Smooth muscle cell (in vitro differentiated cells): Measurements from ENCODE around the gene REELD1. TPM values are rescaled to one million over a fixed set of nuclear protein-coding genes. Genes with fewer than 3 reads are reported as not detected.

Experiments
- DNase-seq: peaks from one replicate; lab custom pipeline; 2025; ENCODE audit not compliant: unreplicated experiment; lab: John Stamatoyannopoulos, UW
- H2AFZ ChIP-seq: fragments of 200-600 bp; sonication (generic); 2 replicates; pipeline ENCODE4 v1.6.0; 2016; ENCODE audit warnings: antibody characterized with exemption, low read depth, mild to moderate bottlenecking
- H3F3A ChIP-seq: fragments of 200-600 bp; sonication (generic); 2 replicates; pipeline ENCODE4 v1.6.0; 2017; ENCODE audit warnings: antibody characterized with exemption, low read depth
- H3K27ac ChIP-seq: fragments of 200-600 bp; sonication (generic); 2 replicates; pipeline ENCODE4 v1.5.1; 2016; ENCODE audit warnings: low read depth, mild to moderate bottlenecking
- H3K27me3 ChIP-seq: fragments of 200-600 bp; sonication (generic); 2 replicates; pipeline ENCODE4 v1.6.1; 2016; ENCODE audit warnings: low read depth, mild to moderate bottlenecking
- H3K36me3 ChIP-seq: fragments of 200-600 bp; sonication (generic); 2 replicates; pipeline ENCODE4 v1.5.1; 2016; ENCODE audit warnings: low read depth
- H3K4me1 ChIP-seq: fragments of 200-600 bp; sonication (generic); 2 replicates; pipeline ENCODE4 v1.5.1; 2016; ENCODE audit warnings: low read depth
- H3K4me2 ChIP-seq: fragments of 200-600 bp; sonication (generic); 2 replicates; pipeline ENCODE4 v1.6.0; 2016; ENCODE audit warnings: mild to moderate bottlenecking
- H3K4me3 ChIP-seq: fragments of 200-600 bp; sonication (generic); 2 replicates; pipeline ENCODE4 v1.5.1; 2016; ENCODE audit warnings: mild to moderate bottlenecking
- H3K79me2 ChIP-seq: fragments of 200-600 bp; sonication (generic); 2 replicates; pipeline ENCODE4 v1.6.0; 2016; ENCODE audit warnings: low read depth, mild to moderate bottlenecking
- H3K9ac ChIP-seq: fragments of 200-600 bp; sonication (generic); 2 replicates; pipeline ENCODE4 v1.6.0; 2016; ENCODE audit warnings: low read depth
- H3K9me3 ChIP-seq: fragments of 200-600 bp; sonication (generic); replicated peaks from 2 replicates; pipeline ENCODE4 v1.5.1; 2016; ENCODE audit warnings: low read depth
- H4K20me1 ChIP-seq: fragments of 200-600 bp; sonication (generic); 2 replicates; pipeline ENCODE4 v1.6.0; 2016; ENCODE audit warnings: low read depth
- WGBS: methylation state at CpG from one replicate; pipeline ENCODE4 v1.1.7; 2016; ENCODE audit warnings: low lambda C conversion rate; 5-methylcytosine and 5-hydroxymethylcytosine counted together
- polyA plus RNA-seq: library from polyadenylated mRNA; unstranded; fragments of >200 nt; fragmentation: Nextera tagmentation; extraction: Ambion mirVana; gene quantifications from 2 replicates; pipeline ENCODE4 v1.2.1, GENCODE V29; 2016
- total RNA-seq: library from RNA; depleted of rRNA; stranded (reverse); fragments of >200 nt; gene quantifications from 2 replicates; pipeline ENCODE4 v1.2.3, GENCODE V29; 2014
- TF ChIP-seq, protein P1 (sequence below): fragments of 200-600 bp; sonication (generic); IDR thresholded peaks from 2 replicates; pipeline ENCODE4 v1.5.1; 2017; ENCODE audit warnings: borderline replicate concordance, mild to moderate bottlenecking, antibody characterized with exemption; ENCODE audit not compliant: insufficient read depth, poor library complexity, severe bottlenecking

Gene REELD1
- total and polyA plus RNA-seq, 2 experiments from 2014 or later = not detected

GRCh38 chr4:146271466-146271865, 57.1 kb downstream of the REELD1 start:
- Histone ChIP-seq H3K27me3 (no peaks in the 10 kb centered on the region), H3K4me3 (no peak overlapping the region), H3K27ac (no peak overlapping the region), H4K20me1 (no peaks in the 10 kb centered on the region), H3F3A (no peaks in the 10 kb centered on the region), H3K9ac (no peak overlapping the region), H2AFZ (no peak overlapping the region), H3K4me1 (no peaks in the 10 kb centered on the region), H3K36me3 (no peaks in the 10 kb centered on the region), H3K4me2 (no peak overlapping the region), H3K79me2 (no peaks in the 10 kb centered on the region), H3K9me3 (no peaks in the 10 kb centered on the region)
- TF ChIP-seq, protein P1, sequence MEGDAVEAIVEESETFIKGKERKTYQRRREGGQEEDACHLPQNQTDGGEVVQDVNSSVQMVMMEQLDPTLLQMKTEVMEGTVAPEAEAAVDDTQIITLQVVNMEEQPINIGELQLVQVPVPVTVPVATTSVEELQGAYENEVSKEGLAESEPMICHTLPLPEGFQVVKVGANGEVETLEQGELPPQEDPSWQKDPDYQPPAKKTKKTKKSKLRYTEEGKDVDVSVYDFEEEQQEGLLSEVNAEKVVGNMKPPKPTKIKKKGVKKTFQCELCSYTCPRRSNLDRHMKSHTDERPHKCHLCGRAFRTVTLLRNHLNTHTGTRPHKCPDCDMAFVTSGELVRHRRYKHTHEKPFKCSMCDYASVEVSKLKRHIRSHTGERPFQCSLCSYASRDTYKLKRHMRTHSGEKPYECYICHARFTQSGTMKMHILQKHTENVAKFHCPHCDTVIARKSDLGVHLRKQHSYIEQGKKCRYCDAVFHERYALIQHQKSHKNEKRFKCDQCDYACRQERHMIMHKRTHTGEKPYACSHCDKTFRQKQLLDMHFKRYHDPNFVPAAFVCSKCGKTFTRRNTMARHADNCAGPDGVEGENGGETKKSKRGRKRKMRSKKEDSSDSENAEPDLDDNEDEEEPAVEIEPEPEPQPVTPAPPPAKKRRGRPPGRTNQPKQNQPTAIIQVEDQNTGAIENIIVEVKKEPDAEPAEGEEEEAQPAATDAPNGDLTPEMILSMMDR = no peak
- DNase-seq = no peak
- 92% methylated on average over 3 of the region's 3 CpGs for WGBS

GRCh38 chr4:146273204-146273901, 59.0 kb downstream of the REELD1 start:
- no peaks in the 10 kb centered on the region for H4K20me1 ChIP-seq
- H3K36me3 ChIP-seq = no peaks in the 10 kb centered on the region
- no peak overlapping the region for H2AFZ ChIP-seq
- no peak overlapping the region for H3K4me2 ChIP-seq
- H3K27me3 ChIP-seq = no peaks in the 10 kb centered on the region
- WGBS = 92% methylated on average over 5 of the region's 5 CpGs
- H3K79me2 ChIP-seq = no peaks in the 10 kb centered on the region
- DNase-seq = no peak
- TF ChIP-seq, protein P1 = no peak
- H3K4me1 ChIP-seq = no peaks in the 10 kb centered on the region
- H3K9ac ChIP-seq = no peak overlapping the region
- no peaks in the 10 kb centered on the region for H3F3A ChIP-seq
- H3K4me3 ChIP-seq = no peak overlapping the region
- H3K27ac ChIP-seq = no peak overlapping the region
- no peaks in the 10 kb centered on the region for H3K9me3 ChIP-seq

DNA sequence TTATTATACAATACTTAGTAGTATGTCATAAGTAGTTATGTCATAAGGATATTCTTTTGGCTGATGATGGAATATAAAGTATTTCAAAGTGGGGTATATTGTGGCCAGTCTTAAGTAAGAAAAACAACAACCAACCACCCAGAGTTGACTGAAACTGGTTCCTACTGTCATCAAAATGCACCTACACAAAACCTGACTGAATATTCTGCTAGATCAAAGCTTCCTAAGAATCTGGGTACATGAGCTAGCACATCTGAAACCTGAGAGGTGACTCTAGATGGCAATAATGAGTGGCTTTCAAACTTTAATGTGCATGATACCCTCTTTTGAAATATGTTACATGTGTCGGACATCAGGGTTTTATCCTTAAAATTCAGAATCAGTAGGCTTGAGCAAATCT, 60.4 kb downstream of the REELD1 start:
- Histone ChIP-seq H3K4me3 (no peak overlapping the region), H3K36me3 (no peaks in the 10 kb centered on the region), H3K4me2 (no peak overlapping the region), H3K9ac (no peak overlapping the region), H3K27ac (no peak overlapping the region), H3F3A (no peaks in the 10 kb centered on the region), H3K4me1 (no peaks in the 10 kb centered on the region), H3K79me2 (no peaks in the 10 kb centered on the region), H2AFZ (no peak overlapping the region), H4K20me1 (no peaks in the 10 kb centered on the region), H3K9me3 (no peaks in the 10 kb centered on the region), H3K27me3 (no peaks in the 10 kb centered on the region)
- TF ChIP-seq, protein P1 = no peak
- WGBS = 100% methylated on average over 1 of the region's 1 CpG
- DNase-seq = no peak

- Histone ChIP-seq H3F3A (no peaks in the 10 kb centered on the region), H3K4me1 (no peaks in the 10 kb centered on the region), H3K27ac (no peak overlapping the region), H2AFZ (no peak overlapping the region), H3K36me3 (no peaks in the 10 kb centered on the region), H3K9me3 (no peaks in the 10 kb centered on the region), H3K4me2 (no peak overlapping the region), H4K20me1 (no peaks in the 10 kb centered on the region), H3K27me3 (no peaks in the 10 kb centered on the region), H3K9ac (no peak overlapping the region), H3K4me3 (no peak overlapping the region), H3K79me2 (no peaks in the 10 kb centered on the region)
- DNase-seq = no peak
- TF ChIP-seq, protein P1 = no peak
Observed at GRCh38 chr4:146275370-146275769, 61.0 kb downstream of the REELD1 start.
